Measurements from ENCODE around the gene LGI4.

- TF ChIP-seq CTCF (IDR thresholded peaks at IDR 0.05; ENCODE audit: insufficient read depth, low read depth, low read length): no peak
- TF ChIP-seq EZH2 (IDR thresholded peaks at IDR 0.05; ENCODE audit: insufficient read depth, low read length): no peak
Measured at GRCh38 chr19:35162471-35163326, 27.8 kb upstream of the LGI4 start.
